HG03460 (cell line): ENCODE results near the gene ITSN1.

ENCODE experiments used
- ATAC-seq: cut with Tn5 transposase; IDR thresholded peaks from one replicate; pipeline ENCODE4 v1.9.1; 2021; ENCODE audit not compliant: unreplicated experiment

The ITSN1 gene

DNA sequence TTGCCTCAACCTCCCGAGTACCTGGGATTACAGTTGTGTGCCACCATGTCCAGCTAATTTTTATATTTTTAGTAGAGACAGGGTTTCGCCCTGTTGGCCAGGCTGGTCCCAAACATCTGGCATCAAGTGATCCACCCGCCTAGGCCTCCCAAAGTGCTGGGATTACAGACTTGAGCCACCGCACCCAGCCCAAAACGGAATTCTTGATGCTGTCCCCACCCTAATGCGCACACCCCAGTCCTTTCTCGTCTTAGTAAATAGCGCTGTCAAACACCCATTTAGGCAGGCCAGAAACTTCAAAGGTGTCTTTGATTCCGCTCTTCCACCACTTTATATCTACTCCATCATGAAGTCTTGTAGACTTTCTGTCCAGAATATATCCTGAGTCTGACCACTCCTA, 35.1 kb downstream of the ITSN1 start:
- ATAC-seq: no peak

DNA sequence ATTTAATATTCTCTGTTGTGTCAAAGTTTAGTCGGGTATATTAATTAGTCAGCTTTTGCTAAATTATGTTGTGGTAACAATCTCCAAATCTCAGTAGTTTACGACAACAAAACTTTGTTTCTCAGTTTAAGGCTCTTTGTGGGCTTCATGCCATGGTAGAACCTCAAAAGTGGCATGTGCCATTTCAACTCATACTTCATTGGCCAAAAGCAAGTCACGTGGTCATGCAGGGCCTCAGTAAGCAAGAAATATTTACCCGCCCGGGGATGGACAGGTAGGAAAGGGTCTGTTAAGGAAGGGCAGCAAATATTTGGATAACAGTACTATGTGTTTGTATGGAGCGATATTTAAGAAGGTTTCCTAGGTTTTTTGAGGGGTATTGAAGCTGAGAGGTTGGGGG, 38.6 kb downstream of the ITSN1 start:
- ATAC-seq: no peak

DNA sequence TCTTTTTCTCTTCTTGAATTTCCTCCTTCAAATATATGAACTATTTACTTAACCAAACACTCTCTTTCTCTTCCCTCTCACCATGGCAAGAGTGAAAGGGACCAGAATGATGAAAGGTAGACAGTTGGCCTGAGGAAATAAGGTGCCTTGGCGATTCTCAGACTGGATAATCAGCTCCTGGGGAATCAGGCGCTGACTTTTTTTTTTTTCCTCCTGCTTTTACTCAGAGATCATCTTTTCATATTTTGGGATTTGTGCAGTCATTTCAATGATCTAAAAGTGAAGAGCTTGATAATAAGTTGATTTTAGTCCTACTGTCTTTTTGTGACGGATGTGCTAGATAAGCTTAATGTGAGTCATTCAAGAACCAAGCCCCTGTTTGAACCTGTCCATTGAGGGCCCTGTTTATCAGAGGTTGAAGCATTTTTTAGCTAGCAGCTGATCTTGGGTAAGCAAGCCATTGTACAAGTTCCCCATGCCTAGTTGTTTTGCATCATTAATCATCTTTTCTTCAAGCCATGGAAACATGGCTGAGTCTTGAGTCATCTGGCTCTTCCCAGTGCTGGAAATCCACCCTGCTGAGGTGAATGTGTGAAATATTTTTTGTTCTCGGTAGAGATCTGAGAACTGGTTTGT, 40.8 kb downstream of the ITSN1 start:
- no peak for ATAC-seq

DNA sequence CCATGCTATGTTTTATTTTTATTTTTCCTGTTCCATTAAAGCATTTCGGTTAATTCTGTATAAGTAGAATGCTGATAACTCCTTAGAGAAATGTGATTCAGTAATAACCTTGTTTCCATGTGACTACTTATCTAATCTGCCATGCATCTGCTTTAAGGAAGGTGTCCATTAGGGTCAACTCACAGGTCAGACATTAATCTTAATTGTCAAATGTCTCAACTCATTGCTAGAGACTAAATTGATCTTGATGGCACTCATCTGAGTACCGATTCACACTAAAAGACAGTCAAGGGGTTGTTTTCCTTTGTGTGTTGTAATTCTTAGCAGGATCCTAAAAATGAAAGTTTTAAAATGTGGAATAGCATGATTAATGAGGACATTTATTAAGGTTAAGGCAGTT, 41.8 kb downstream of the ITSN1 start:
- ATAC-seq: no peak

DNA sequence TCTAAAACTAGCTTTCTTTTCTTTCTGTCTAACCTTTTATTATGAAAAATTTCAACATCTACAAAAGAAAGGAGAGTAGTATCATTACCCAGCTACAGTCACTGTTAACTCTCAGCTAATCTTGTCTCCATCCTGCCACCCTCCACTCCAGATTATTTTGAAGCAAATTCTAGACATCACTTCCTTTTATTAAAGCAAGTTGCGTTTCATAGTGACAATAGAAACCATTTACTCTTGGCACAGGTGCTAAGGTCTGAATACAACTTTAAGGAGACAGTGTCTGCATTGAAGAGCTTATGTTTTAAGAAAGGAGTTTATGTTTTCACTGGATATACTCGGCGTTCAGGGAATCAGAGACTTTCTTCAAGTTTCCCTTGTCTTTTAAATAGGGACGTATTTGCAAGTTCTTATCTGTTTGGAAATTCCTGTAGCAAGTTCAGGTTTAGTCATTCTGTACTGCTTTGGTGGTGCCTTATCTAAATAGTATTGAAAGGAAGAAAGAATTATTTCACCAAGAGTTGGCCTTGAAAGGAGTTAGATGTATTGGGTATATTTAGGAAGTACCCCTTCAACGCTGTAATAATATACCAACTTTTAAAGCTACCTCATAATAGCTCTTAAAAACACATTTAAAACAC, 42.7 kb downstream of the ITSN1 start:
- ATAC-seq: no peak

DNA sequence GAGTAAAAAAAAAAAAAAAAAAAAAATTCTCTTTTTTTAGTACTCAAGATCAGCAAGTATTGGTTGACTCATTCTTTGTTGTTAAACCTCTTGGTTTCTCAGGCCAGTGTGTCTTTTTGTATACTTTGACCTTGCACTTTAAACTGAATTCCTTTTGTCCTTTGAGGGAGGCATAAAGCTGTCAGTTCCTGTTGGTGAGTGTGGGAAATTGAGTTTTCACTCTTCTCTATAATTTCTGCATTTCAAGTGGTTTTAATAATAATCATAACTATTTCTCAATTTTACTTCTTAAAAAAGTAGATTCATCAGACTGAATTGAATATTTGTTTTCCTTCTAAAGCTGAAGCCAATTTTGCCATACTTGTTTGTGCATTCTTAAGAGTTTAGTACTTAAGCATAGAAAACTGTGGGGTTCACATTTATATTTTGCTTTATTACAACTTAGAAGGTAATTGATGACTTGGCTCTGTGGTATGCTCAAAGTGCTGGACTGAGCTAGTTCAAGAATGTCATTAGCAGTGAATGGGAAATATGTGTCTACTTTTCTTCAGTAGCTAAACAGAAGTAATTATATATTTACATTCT, 43.4 kb downstream of the ITSN1 start:
- no peak for ATAC-seq

DNA sequence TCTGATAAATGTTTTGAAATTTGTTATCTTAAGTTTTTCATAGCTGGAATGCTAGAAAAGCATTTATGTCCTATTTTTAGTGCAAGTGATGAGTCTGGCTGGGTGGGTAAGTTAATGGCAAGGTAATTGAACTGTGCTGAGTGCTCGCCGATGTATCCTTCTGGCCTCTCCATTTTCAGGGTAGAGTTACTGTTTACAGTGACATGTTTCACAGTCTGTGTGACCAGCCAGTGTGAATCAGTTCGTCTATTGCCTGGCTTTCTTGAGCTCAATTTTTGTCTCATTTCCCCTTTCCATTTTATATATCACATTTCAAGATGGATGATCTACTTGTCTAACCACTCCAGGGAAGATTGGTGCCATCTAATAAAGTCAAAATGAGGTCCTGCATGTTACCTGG, 44.1 kb downstream of the ITSN1 start:
- ATAC-seq: no peak

DNA sequence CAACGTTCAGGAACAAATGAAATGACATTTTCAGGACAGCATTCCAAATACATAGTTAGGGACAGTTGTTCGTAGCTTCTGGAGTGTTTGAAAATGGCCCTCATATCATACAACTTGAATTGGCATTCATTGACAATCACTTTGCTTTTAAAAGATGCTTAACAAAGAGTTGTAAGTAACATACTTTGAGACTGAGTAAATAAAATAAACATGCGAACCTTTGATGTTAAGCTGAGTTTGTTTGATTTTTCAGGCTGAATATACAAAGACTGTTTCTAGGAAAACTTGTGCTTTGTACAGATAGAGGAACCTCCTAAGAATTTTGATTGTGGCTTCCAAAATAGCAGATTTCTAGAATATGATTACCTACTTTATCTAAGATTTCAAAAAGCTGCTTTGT, 45.3 kb downstream of the ITSN1 start:
- no peak for ATAC-seq

DNA sequence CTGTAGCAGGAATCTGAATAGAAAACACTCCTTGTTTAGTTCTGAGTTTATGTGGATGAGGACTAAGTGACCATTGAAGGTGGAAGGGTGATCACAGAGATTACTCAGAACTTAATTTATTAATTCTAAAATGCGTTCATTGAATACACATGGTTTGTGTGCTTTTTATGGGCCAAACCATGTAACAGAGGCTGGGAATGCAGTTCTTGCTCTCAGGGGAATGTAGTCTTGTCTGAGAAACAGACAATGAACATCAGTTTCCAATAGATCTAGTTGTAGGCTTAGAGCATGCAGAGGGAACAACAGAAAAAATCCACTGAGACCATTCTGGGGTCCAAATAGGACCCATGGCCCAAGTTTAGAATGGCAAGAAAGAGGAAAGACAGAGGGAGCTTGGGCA, 46.1 kb downstream of the ITSN1 start:
- ATAC-seq: no peak

DNA sequence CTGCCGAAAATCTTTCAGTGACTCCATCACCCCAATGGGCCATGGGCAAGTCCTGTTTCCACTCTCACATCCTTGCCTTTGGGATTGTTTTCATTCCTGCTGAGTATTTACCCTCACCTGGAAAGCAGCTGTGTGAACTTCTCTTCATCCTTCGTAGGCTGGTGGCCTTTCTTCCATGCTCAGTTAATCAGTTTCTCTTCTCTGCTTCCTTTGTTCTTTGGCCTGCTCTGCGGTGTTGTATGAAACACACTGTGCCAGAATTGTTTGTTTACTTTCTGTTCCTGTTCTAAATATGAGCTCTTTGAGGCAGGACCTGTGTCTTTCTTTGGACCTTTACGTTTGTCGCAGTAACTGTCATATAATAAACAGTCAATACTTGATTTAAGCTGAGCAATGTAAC, 48.6 kb downstream of the ITSN1 start:
- ATAC-seq: no peak

DNA sequence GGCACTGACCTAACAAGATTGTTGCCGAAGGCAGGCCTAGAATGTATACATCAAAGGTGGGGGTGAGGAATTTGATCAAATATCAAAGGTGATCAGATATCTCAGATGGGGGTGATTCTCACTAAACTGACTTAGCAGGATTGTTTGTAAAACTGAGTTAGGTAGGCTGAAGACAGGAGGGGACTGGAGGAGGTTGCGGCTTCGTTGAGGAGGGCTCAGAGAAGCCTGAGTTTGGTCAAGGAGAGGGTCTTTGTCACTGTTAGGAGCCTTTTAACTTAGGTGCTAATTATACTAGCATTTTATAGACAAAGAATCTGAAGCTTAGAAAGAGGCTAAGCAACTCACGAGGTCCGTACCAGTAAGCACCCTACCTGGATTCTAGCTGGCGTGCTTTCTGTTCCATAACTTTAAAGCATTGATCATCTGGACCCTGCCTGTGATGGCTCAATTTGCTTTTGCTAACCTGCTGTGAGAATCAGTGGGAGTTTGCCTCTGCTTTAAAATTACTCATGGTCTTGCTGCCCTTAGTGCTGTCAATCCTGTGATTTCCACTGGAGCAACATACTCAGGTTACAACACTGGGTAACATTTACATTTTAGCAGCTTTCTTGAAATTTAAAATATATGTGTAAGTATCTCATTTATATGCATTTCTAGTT, 49.8 kb downstream of the ITSN1 start:
- no peak for ATAC-seq

DNA sequence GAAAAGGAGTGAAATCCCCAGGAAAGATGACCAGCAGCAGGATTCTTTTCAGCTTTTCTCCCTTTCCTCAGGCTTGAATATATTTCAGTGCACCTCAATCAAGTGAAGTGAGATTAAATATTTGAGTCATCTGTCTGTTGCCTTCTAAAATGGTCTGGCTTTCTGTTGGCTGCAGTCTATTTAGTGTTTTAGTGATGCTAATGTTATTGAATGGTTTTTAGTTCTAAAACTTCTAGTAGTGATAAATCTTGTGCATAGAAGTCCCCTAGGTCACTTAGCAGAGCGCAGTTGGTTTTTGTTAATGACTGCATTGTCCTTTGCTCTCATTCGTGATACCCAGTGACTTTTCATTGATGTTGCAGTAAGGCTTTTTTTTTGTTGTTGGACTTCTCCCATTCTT, 53.5 kb downstream of the ITSN1 start:
- ATAC-seq: no peak

DNA sequence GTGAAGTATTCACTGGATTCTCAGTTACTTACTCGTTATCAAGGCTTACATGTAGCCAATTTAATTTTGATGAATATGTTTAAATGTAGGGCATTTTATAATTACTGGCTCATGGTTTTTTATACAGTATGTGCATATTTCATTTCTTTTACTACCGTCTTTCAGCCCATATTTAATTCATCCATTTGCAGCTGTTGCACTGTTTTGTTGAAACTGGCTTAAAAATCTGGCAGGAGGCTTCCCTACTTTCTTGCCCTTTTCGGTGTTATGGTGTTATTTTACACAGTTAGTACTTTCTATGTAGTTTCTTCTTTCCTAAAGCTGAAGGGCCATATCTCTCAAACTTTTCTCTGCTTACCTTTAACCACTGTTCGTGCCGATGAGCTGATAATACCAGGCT, 54.2 kb downstream of the ITSN1 start:
- no peak for ATAC-seq

DNA sequence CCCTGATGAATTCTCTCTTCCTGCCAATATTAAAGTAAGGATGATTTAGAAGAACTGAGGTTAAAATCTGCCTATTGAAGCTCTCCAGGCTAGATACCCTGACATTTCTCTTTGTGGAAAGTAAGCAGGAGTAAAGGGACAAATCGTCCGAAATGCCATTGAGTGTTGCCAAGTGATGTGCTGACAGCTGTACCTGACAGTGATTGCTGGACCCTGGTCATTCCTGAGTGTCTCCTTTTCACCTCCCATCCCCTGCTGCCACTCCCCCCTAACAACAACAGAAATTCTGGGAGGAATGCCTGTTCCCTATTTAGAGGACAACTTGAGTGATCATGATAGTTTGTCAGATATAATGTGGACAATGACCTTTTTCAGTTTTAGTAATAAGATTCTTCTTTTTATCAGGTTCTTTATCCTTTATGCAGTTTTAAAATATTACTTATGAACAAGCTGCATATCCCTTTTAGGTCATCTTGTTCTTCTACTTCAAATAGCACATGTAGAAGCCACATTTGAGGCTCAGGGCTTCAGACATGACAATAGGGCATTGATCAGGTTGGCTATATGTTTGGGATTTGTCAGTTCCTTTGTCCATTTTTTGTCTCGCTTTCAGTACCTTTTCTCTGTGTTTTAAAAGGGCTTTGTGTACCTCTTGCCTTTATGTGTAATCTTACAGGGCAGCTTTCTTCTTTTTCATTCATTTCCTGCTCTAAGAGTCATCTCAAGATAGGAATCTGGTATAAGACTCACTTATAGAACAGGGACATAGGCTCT, 56.0 kb downstream of the ITSN1 start:
- ATAC-seq: no peak

DNA sequence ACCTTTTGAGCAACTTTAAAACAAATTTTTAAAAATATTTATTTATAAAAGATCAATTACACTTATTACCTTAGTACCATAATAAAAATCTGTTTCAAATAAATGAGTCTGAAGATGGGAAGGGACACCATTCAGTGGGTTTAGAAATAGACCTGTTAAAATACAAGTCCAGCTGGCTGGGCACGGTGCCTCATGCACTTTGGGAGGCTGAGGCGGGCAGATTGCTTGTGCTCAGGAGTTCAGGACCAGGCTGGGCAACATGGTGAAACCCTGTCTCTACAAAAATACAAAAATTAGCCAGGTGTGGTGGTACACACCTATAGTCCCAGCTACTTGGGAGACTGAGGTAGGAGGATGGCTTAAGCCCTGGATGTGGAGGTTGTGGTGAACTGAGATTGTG, 57.0 kb downstream of the ITSN1 start:
- ATAC-seq: no peak

DNA sequence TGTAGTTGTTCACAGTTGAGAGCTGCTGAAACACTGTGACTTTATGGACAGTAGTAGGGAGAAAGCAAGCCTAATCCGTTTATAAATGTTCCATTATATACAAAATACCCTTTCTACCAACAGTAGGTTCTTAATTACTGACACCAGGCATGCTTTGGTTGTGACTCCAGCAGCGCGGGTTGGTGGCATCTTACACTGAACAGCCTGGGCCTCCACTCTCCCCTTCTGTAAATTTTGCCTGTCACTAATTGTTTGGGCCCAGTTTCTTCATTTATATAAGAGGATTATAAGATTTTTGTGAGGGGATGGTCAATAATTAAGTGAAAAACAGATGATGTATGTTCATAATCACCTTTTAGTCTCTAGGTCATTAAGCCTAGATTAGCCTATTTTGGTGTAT, 58.2 kb downstream of the ITSN1 start:
- ATAC-seq: no peak

DNA sequence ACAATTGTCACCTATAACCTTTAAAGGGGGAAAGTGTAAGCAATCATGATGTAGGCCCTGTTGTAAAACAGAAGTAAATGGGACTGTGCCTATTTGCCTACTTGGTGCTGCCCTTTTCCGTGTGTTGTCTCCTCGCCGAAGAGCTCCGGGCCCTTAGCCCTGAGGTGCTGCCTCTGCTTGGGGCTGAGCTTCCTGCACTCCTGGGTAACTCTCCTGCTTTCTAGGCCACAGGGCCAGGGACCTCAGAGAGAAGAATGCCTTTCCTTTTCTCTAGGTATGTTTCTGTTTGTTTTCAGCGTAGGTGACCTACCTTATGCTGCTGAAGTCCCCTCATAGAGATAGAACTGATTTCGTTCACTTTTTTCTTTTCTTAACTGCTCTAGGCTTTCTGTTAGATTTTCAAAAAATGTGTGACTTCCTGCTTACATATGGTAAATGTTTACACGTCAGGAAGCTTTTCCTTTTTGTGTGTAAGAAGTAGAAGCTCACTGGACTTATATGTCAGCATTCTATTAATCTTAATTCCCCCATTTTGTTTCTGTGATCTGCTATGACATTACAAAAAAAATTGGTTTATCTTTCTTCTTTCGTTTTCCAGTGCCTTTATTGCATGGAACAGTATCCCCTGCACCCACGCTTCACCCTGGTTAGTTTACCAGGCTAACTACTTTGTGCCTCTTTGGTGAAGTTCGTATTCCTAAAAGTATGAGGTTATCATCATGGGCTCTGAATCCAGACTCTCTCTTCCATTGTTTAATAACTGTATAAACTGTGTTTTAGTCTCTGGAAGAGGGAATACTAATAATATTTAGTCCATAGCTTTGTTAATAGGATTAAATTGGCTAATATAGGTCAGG, 61.7 kb downstream of the ITSN1 start:
- ATAC-seq: no peak

DNA sequence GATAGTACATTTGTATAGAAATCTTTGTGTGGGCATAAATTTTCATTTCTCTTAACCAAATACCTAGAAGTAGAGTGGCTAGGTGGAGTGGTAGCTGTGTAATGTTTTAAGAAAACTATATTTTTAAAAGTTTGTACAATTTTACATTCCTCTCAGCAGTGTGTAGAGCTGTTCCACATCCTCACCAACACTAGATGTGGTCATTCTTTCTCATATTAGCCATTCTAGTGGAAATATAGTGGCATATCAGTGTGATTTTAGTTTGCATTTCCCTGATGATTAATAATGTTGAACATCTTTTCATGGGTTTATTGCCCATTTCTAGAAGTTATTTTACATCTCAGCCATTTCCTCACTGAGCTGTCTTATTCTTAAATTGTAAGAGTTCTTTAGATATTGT, 65.5 kb downstream of the ITSN1 start:
- ATAC-seq: no peak

DNA sequence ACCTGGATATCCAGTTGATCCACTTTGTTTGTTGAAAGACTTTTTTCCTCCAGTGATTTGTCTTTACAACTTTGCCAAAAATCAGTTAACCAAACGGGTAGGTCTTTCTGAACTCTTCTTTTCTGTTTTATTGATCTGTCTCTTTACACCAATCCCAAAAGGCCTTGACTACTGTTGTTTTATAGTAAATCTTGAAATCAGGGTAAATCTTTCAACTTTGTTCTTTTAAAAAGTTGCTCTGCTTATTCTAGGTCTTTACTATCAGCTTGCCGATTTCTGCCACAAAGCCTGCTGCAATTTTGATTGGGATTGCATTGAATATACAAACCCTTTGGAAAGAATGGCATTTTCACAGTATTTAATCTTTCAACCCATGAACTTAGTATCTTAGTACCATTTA, 66.6 kb downstream of the ITSN1 start:
- ATAC-seq: no peak

DNA sequence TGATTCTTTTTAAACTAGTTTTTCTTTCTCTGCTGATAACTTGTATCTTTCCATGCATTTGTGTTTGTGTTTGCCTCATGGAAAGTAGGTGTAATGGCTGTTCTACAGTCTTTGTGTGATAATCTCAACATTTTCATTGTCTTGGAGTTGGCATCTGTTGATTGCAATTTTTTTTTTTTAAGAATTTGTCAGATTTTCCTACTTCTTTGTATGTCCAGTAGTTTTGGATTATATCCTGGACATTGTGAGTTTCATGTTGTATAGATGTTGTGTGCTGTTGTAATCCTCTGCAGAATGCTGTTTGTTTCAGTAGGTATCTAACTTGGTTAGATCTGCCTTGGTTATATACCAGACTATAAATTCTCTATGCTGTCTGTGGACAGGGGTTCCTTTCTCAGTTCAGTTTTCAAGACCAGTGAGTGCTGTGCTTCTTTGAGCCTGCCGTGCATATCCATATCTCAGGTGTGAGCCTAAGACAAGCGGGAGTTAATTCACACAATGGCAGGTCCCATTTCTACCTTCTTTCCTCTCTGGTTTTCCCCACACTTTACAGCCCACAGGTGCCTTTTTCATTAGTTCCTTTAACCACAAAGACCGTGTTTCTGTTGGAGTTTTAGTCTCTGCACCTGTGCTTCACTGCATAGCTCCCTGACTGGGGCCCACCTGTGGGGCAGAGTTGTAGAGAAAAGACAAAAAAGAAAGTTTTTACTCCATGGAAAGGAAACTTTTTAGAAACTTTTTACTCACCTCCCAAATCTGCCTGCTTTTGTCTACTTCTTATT, 69.9 kb downstream of the ITSN1 start:
- no peak for ATAC-seq
